ENCODE data around the gene ADARB2.

ADARB2 gene

GRCh38 chr10:1631282-1631681, 106.0 kb downstream of the ADARB2 start:
- no peak for DNase-seq (ENCODE audit: low spot score)
- in situ Hi-C loops (cut with MboI; ENCODE audit: low pct_unique_long_range_greater_than_20kb, low sequenced_read_pairs, unreplicated experiment) = no loop called here
- TF ChIP-seq CTCF (IDR thresholded peaks at IDR 0.05; ENCODE audit: extremely low read depth, insufficient read depth, missing control alignments) = no peak

- no peak for DNase-seq (ENCODE audit: low spot score)
- in situ Hi-C loops (cut with MboI; ENCODE audit: low pct_unique_long_range_greater_than_20kb, low sequenced_read_pairs, unreplicated experiment) = no loop called here
Measured at GRCh38 chr10:1630304-1630703, 107.0 kb downstream of the ADARB2 start.

GRCh38 chr10:1629326-1630198, 107.8 kb downstream of the ADARB2 start:
- in situ Hi-C loops (cut with MboI; ENCODE audit: low pct_unique_long_range_greater_than_20kb, low sequenced_read_pairs, unreplicated experiment) = no loop called here
- TF ChIP-seq CTCF (IDR thresholded peaks at IDR 0.05; ENCODE audit: extremely low read depth, insufficient read depth, missing control alignments) = no peak
- no peak for DNase-seq (ENCODE audit: low spot score)

More at GRCh38 chr10:1630304-1630703, 107.0 kb downstream of the ADARB2 start:
- no peak for TF ChIP-seq CTCF (IDR thresholded peaks at IDR 0.05; ENCODE audit: extremely low read depth, insufficient read depth, missing control alignments)

- in situ Hi-C loops (cut with MboI; ENCODE audit: low pct_unique_long_range_greater_than_20kb, low sequenced_read_pairs, unreplicated experiment) = no loop called here
- TF ChIP-seq CTCF (IDR thresholded peaks at IDR 0.05; ENCODE audit: extremely low read depth, insufficient read depth, missing control alignments) = no peak
Measured at GRCh38 chr10:1628757-1629156, 108.6 kb downstream of the ADARB2 start.

GRCh38 chr10:1627945-1628344, 109.4 kb downstream of the ADARB2 start:
- TF ChIP-seq CTCF (IDR thresholded peaks at IDR 0.05; ENCODE audit: extremely low read depth, insufficient read depth, missing control alignments) = no peak
- in situ Hi-C loops (cut with MboI; ENCODE audit: low pct_unique_long_range_greater_than_20kb, low sequenced_read_pairs, unreplicated experiment) = no loop called here
- DNase-seq (ENCODE audit: low spot score) = no peak

More at GRCh38 chr10:1628757-1629156, 108.6 kb downstream of the ADARB2 start:
- no peak for DNase-seq (ENCODE audit: low spot score)

GRCh38 chr10:1626835-1627234, 110.5 kb downstream of the ADARB2 start:
- no peak for TF ChIP-seq CTCF (IDR thresholded peaks at IDR 0.05; ENCODE audit: extremely low read depth, insufficient read depth, missing control alignments)
- DNase-seq (ENCODE audit: low spot score) = no peak
- in situ Hi-C loops (cut with MboI; ENCODE audit: low pct_unique_long_range_greater_than_20kb, low sequenced_read_pairs, unreplicated experiment) = no loop called here
